HG03025 (cell line): ENCODE results near the gene SLC9A4.
"Not testable (repeated sequence)": the region's sequence is repeated elsewhere in the genome, so short reads cannot be mapped to it uniquely, and the experiment has no call there.

ENCODE experiments used
- ATAC-seq: cut with Tn5 transposase; IDR thresholded peaks from one replicate; pipeline ENCODE4 v1.9.1; 2021; ENCODE audit warnings: mild to moderate bottlenecking, moderate library complexity; ENCODE audit not compliant: unreplicated experiment, low FRiP score

The SLC9A4 gene

GRCh38 chr2:102538491-102538890 is 65.5 kb downstream of the SLC9A4 start:
- no peak for ATAC-seq

- ATAC-seq: no peak
Measured at GRCh38 chr2:102540882-102541281, 67.9 kb downstream of the SLC9A4 start.

GRCh38 chr2:102544182-102544581 is 71.2 kb downstream of the SLC9A4 start:
- ATAC-seq: no peak

GRCh38 chr2:102547462-102547861 is 74.4 kb downstream of the SLC9A4 start:
- no peak for ATAC-seq

- ATAC-seq: no peak
Measured at GRCh38 chr2:102549027-102549426, 76.0 kb downstream of the SLC9A4 start.

GRCh38 chr2:102550151-102550550 is 77.1 kb downstream of the SLC9A4 start:
- ATAC-seq: no peak

- no peak for ATAC-seq
Measured at GRCh38 chr2:102551329-102552096, 78.5 kb downstream of the SLC9A4 start.

GRCh38 chr2:102553601-102554000 is 80.6 kb downstream of the SLC9A4 start:
- no peak for ATAC-seq

- no peak for ATAC-seq
Measured at GRCh38 chr2:102558463-102558862, 85.4 kb downstream of the SLC9A4 start.

- ATAC-seq: not testable (repeated sequence)
Measured at GRCh38 chr2:102562542-102562941, 89.5 kb downstream of the SLC9A4 start.

- ATAC-seq: no peak
Measured at GRCh38 chr2:102575888-102576287, 102.9 kb downstream of the SLC9A4 start.

- ATAC-seq: no peak
Measured at GRCh38 chr2:102578376-102578775, 105.3 kb downstream of the SLC9A4 start.

- ATAC-seq: no peak
Measured at GRCh38 chr2:102581911-102582310, 108.9 kb downstream of the SLC9A4 start.

- no peak for ATAC-seq
Measured at GRCh38 chr2:102582845-102583244, 109.8 kb downstream of the SLC9A4 start.
